NOMO-1 (cell line): ENCODE results near the gene PCDHB7.
A peak's percentile ranks its signal among the peaks of the same experiment; 100 is the strongest.
"Not testable (repeated sequence)": the region's sequence is repeated elsewhere in the genome, so short reads cannot be mapped to it uniquely, and the experiment has no call there.

ENCODE experiments used
- DNase-seq, 2 experiments: peaks; one replicate each; lab custom pipeline; 2025; ENCODE audit not compliant: unreplicated experiment in 2 of 2; lab: John Stamatoyannopoulos, UW

The PCDHB7 gene

DNA sequence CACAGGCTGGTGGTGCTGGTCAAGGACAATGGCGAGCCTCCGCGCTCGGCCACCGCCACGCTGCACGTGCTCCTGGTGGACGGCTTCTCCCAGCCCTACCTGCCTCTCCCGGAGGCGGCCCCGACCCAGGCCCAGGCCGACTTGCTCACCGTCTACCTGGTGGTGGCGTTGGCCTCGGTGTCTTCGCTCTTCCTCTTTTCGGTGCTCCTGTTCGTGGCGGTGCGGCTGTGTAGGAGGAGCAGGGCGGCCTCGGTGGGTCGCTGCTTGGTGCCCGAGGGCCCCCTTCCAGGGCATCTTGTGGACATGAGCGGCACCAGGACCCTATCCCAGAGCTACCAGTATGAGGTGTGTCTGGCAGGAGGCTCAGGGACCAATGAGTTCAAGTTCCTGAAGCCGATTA, 43.6 kb downstream of the PCDHB7 start:
- not testable (repeated sequence) for DNase-seq

DNA sequence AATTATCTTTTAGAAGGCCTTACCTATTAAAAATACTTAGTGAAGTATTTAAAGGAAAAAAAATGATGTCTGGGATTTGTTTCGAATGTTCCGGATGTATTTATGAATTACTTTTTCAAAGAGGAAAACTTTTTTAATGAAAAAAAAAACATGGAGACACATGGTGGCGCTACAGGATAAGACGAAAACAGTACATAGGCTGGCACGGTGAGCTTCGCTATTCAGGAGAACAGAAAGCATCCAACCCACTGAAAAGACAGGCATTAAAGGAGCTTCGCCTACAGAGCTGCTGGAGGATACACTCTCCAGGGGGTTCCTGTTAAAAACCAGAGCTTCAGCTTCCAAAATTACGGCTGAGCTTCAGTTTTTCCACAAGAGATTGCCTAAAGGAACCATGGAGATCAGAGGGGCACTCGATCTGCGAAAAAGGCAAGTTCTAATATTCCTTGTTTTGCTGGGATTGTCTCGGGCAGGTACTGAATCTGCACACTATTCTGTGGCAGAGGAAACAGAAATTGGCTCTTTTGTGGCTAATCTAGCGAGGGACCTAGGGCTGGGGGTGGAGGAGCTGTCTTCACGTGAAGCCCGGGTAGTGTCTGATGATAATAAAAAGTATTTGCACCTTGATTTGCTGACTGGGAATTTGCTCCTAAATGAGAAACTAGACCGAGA, 50.8 kb downstream of the PCDHB7 start, which contains the start of gene PCDHB14:
TSS of gene PCDHB14 (plus strand) at position 232 of the 672 bp plus-strand sequence. CDS start at position 395, 163 bp downstream.
- DNase-seq: peak; percentile 14 to 47

DNA sequence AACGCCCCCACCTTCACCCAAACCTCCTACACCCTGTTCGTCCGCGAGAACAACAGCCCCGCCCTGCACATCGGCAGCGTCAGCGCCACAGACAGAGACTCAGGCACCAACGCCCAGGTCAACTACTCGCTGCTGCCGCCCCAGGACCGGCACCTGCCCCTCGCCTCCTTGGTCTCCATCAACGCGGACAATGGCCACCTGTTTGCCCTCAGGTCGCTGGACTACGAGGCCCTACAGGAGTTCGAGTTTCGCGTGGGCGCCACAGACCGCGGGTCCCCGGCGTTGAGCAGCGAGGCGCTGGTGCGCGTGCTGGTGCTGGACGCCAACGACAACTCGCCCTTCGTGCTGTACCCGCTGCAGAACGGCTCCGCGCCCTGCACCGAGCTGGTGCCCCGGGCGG, 52.4 kb downstream of the PCDHB7 start:
- DNase-seq: not testable (repeated sequence)

DNA sequence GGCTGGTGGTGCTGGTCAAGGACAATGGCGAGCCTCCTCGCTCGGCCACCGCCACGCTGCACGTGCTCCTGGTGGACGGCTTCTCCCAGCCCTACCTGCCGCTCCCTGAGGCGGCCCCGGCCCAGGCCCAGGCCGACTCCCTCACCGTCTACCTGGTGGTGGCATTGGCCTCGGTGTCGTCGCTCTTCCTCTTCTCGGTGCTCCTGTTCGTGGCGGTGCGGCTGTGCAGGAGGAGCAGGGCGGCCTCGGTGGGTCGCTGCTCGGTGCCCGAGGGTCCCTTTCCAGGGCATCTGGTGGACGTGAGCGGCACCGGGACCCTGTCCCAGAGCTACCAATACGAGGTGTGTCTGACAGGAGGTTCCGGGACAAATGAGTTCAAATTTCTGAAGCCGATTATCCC, 53.0 kb downstream of the PCDHB7 start:
- not testable (repeated sequence) for DNase-seq
